ENCODE results near the gene SH2D3A.
A peak's percentile ranks its signal among the peaks of the same experiment; 100 is the strongest.
"Not testable (repeated sequence)": the region's sequence is repeated elsewhere in the genome, so short reads cannot be mapped to it uniquely, and the experiment has no call there.

The SH2D3A gene

DNA sequence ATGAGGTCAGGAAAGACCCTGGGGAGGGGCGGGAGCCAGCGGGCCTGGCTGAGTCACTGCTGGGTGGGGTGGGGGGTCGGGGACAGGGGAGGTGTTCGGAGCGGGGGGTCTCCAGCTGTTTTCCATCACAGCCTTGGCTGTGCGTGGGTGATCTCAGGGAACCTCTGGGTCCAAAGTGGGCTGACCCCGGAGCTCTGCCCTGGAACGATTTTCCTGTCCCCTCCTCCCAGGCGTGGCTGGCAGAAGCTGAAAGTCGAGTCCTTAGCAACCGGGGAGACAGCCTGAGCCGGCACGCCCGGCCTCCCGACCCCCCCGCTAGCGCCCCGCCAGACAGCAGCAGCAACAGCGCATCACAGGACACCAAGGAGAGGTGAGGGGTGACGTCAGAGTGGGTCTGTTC, 17.2 kb downstream of the SH2D3A start:
- H3K4me3 ChIP-seq (ENCODE audit: low read depth, low read length): no peak overlapping the region
- TF ChIP-seq, protein P1, sequence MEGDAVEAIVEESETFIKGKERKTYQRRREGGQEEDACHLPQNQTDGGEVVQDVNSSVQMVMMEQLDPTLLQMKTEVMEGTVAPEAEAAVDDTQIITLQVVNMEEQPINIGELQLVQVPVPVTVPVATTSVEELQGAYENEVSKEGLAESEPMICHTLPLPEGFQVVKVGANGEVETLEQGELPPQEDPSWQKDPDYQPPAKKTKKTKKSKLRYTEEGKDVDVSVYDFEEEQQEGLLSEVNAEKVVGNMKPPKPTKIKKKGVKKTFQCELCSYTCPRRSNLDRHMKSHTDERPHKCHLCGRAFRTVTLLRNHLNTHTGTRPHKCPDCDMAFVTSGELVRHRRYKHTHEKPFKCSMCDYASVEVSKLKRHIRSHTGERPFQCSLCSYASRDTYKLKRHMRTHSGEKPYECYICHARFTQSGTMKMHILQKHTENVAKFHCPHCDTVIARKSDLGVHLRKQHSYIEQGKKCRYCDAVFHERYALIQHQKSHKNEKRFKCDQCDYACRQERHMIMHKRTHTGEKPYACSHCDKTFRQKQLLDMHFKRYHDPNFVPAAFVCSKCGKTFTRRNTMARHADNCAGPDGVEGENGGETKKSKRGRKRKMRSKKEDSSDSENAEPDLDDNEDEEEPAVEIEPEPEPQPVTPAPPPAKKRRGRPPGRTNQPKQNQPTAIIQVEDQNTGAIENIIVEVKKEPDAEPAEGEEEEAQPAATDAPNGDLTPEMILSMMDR (IDR thresholded peaks at IDR 0.05; ENCODE audit: low read depth, low read length, missing control alignments): no peak
- DNase-seq (ENCODE audit: low read depth): no peak

DNA sequence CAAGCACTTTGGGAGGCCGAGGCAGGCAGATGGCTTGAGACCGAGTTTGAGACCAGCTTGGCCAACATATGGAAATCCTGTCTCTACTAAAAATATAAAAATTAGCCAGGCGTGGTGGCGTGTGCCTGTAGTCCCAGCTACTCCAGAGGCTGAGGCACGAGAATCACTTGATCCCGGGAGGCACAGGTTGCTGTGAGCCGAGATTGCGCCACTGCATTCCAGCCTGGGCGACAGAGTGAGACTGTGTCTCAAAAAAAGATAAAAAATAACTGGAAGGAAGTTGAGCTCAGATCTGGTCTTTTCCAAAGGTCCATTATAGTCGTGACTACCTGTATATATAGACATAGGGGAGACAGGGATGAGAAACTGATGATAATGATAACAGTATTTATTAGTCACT, 18.7 kb downstream of the SH2D3A start:
- not testable (repeated sequence) for DNase-seq (ENCODE audit: low read depth); H3K4me3 ChIP-seq (ENCODE audit: low read depth, low read length)

GRCh38 chr19:6745965-6746364, 21.3 kb downstream of the SH2D3A start:
- TF ChIP-seq, protein P1 (IDR thresholded peaks at IDR 0.05; ENCODE audit: low read depth, low read length, missing control alignments): no peak
- DNase-seq (ENCODE audit: low read depth): no peak
- H3K4me3 ChIP-seq (ENCODE audit: low read depth, low read length): no peak overlapping the region

- DNase-seq (ENCODE audit: low read depth): no peak
- H3K4me3 ChIP-seq (ENCODE audit: low read depth, low read length): no peak overlapping the region
These were observed 22.6 kb downstream of the SH2D3A start for GRCh38 chr19:6744381-6745301.

DNA sequence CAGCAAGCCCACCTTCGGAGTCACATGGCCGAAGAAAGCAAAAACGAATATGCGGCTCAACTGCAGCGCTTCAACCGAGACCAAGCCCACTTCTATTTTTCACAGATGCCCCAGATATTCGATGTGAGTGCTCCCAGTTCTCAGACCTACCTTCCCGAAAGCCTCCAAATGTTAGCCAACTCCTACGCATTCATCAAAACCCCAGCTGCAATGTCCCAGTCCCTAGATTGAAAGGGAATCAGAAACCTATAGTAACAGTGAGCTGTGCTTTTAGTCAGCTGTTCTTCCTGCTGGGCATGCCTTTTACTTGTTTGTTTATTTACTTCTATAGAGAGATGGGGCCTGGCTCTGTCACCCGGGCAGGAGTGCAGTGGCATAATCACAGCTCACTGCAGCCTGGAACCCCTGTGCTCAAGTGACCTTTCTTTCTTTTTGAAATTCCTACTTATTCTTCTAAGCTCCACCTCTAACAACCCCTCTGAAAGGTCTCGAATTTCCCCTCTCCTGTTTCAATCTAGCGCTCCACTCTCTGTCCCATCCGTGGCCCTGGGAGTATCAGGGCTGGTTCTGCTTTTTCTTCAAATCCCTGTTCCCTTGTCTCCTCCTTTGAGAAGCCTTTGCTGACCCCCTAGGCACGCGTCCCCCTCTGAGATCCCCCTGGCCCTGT, 23.4 kb downstream of the SH2D3A start:
- H3K4me3 ChIP-seq (ENCODE audit: low read depth, low read length): no peak overlapping the region
- TF ChIP-seq, protein P1 (IDR thresholded peaks at IDR 0.05; ENCODE audit: low read depth, low read length, missing control alignments): no peak
- no peak for DNase-seq (ENCODE audit: low read depth)

More at GRCh38 chr19:6744381-6745301, 22.6 kb downstream of the SH2D3A start:
- TF ChIP-seq, protein P1 (IDR thresholded peaks at IDR 0.05; ENCODE audit: low read depth, low read length, missing control alignments): no peak

GRCh38 chr19:6743066-6743465, 24.2 kb downstream of the SH2D3A start:
- no peak for DNase-seq (ENCODE audit: low read depth)
- TF ChIP-seq, protein P1 (IDR thresholded peaks at IDR 0.05; ENCODE audit: low read depth, low read length, missing control alignments): no peak
- no peak overlapping the region for H3K4me3 ChIP-seq (ENCODE audit: low read depth, low read length)

- TF ChIP-seq, protein P1 (IDR thresholded peaks at IDR 0.05; ENCODE audit: low read depth, low read length, missing control alignments): no peak
- DNase-seq (ENCODE audit: low read depth): no peak
- peak overlapping the region; percentile 71 for H3K4me3 ChIP-seq (ENCODE audit: low read depth, low read length)
These were observed 26.5 kb downstream of the SH2D3A start for GRCh38 chr19:6740589-6741343.
